GM19193 (cell line): Measurements from ENCODE around the gene RBM10.

Experiments used
- POLR2A ChIP-seq: IDR thresholded peaks from 4 replicates; pipeline ENCODE4 v1.6.1; 2011; ENCODE audit not compliant: insufficient read depth, insufficient read length; ENCODE audit errors: extremely low read depth

Gene RBM10

GRCh38 chrX:47198026-47198686 lies 53.1 kb downstream of the RBM10 start:
- no peak for TF ChIP-seq POLR2A

GRCh38 chrX:47198687-47199080 lies 53.7 kb downstream of the RBM10 start:
- TF ChIP-seq POLR2A, result no peak

GRCh38 chrX:47199286-47199685 lies 54.3 kb downstream of the RBM10 start:
- no peak for TF ChIP-seq POLR2A

- no peak for TF ChIP-seq POLR2A
These were observed 55.5 kb downstream of the RBM10 start for GRCh38 chrX:47200385-47201150.

GRCh38 chrX:47201345-47201944 lies 56.4 kb downstream of the RBM10 start:
- TF ChIP-seq POLR2A, result no peak

- TF ChIP-seq POLR2A, result no peak
These were observed 57.3 kb downstream of the RBM10 start for GRCh38 chrX:47202316-47202715.

GRCh38 chrX:47202877-47203276 lies 57.9 kb downstream of the RBM10 start:
- TF ChIP-seq POLR2A, result no peak

- TF ChIP-seq POLR2A, result no peak
These were observed 59.9 kb downstream of the RBM10 start for GRCh38 chrX:47204970-47205369.

- no peak for TF ChIP-seq POLR2A
These were observed 61.3 kb downstream of the RBM10 start for GRCh38 chrX:47206316-47206715.

GRCh38 chrX:47208108-47208507 lies 63.1 kb downstream of the RBM10 start:
- TF ChIP-seq POLR2A, result no peak

GRCh38 chrX:47209508-47210238 lies 64.7 kb downstream of the RBM10 start:
- TF ChIP-seq POLR2A, result no peak

GRCh38 chrX:47210661-47211425 lies 65.8 kb downstream of the RBM10 start:
- TF ChIP-seq POLR2A, result no peak

GRCh38 chrX:47212381-47213293 lies 67.6 kb downstream of the RBM10 start:
- TF ChIP-seq POLR2A, result no peak

- TF ChIP-seq POLR2A, result no peak
These were observed 69.5 kb downstream of the RBM10 start for GRCh38 chrX:47214435-47215077.
